Mucosa of rectum (tissue), 2 donors: ENCODE results near the gene OIT3.

Experiments used
- H3K27ac ChIP-seq, 2 donors: one replicate each; pipeline ENCODE4 v1.7.0; 2013; ENCODE audit warnings: inconsistent platforms in 2 of 2, low read depth in 2 of 2, low read length in 2 of 2
- H3K27me3 ChIP-seq, 2 donors: one replicate each; pipeline ENCODE4 v1.7.0; 2013; ENCODE audit warnings: low read length in 2 of 2; ENCODE audit not compliant: control insufficient read depth in 2 of 2, insufficient read depth in 2 of 2
- H3K36me3 ChIP-seq, 2 donors: one replicate each; pipeline ENCODE4 v1.7.0; 2013; ENCODE audit warnings: low read length in 2 of 2; ENCODE audit not compliant: control insufficient read depth in 2 of 2, insufficient read depth in 2 of 2
- H3K4me1 ChIP-seq, 2 donors: one replicate each; pipeline ENCODE4 v1.7.0; 2013; ENCODE audit warnings: low read length in 2 of 2, mild to moderate bottlenecking in 1 of 2; ENCODE audit not compliant: control insufficient read depth in 2 of 2, insufficient read depth in 2 of 2
- H3K4me3 ChIP-seq, 2 donors: one replicate each; pipeline ENCODE4 v1.7.0; 2013; ENCODE audit warnings: low read length in 2 of 2
- H3K9ac ChIP-seq, 2 donors: one replicate each; pipeline ENCODE4 v1.7.0; 2013; ENCODE audit warnings: low read length in 2 of 2, low read depth in 1 of 2, mild to moderate bottlenecking in 1 of 2
- H3K9me3 ChIP-seq, 2 donors: one replicate each; pipeline ENCODE4 v1.7.0; 2013; ENCODE audit warnings: low read length in 2 of 2; ENCODE audit not compliant: control insufficient read depth in 2 of 2
- donor health status: healthy.
- donor health status: Normal muscosa, but diverticular disease.

The OIT3 gene

DNA sequence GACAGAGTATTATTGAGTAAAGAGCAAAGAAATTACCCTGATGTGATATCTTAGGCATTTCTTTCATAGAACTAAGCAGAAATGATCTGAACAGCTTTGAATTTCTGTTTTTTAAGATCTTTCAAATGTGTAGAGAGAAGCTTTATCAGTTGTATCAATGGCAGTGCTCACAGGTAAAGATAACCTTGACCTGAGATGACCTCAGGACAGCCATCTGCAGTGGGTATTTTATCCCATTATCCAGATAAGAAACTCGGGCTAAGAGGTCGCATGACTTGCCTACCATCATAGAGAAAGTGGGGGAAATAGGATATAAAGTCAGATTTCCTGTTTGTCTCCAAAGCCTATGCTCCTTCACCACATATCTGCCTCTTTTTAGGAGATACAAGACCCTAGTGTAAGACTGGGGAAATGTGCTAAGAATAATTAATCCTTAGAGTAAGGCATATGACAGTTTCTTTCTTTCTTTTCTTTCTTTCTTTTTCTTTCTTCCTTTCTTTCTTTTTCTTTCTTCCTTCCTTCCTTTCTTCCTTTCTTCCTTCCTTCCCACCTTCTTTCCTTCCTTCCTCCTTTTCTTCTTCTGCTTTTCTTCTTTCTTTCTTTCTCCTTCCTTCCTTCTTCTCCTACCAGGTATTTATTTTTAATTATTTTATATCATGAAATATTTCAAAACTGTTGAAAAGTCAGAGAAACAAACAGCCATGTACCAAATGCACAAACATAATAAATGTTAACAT, 50.1 kb downstream of the OIT3 start:
- H3K36me3 ChIP-seq, result no peaks in the 10 kb centered on the region
- no peak overlapping the region for H3K4me3 ChIP-seq
- H3K4me1 ChIP-seq, result no peaks in the 10 kb centered on the region
- no peaks in the 10 kb centered on the region for H3K27me3 ChIP-seq
- H3K27ac ChIP-seq, result no peak overlapping the region
- H3K9ac ChIP-seq, result no peak overlapping the region
- no peaks in the 10 kb centered on the region for H3K9me3 ChIP-seq

DNA sequence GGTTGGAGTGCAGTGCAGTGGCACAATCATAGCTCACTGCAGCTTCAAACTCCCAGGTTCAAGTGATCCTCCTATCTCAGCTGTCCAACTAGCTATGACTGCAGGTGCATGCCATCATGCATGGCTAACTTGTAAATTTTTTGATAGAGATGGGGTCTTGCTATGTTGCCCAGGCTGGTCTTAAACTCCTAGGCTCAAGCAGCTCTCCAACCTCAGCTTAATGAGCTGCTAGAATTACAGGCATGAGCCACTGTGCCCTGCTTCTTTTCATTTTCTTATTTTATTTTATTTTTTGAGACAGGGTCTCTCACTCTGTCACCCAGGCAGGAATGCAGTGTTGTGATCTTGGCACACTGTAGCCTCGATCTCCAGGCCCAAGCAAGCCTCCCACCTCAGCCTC, 53.4 kb downstream of the OIT3 start:
- H3K27me3 ChIP-seq, result no peaks in the 10 kb centered on the region

DNA sequence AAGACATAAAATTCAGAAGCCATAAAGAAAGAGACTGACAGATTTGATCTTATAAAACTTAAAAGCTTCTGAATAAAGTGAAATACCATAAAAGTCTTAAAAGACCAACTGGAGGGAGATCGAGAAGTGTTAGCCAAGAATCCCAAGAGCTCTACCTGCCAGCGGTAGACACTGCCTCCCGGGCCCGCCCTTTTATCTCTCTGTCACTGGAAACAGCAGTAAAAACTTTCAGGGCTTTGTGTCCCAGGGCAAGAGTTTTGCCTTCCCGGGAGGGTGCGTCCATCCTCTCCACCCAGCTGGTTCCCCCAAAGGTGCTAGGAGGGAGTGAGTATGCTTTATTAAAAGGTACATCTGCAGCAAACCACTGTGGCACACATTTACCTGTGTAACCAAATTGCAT, 55.2 kb downstream of the OIT3 start:
- Histone ChIP-seq H3K36me3 (no peaks in the 10 kb centered on the region), H3K27me3 (no peaks in the 10 kb centered on the region), H3K9me3 (no peaks in the 10 kb centered on the region), H3K4me1 (peaks cover 0 to 2% of the 10 kb centered on the region in 2 donors), H3K9ac (no peak overlapping the region), H3K4me3 (no peak overlapping the region), H3K27ac (no peak overlapping the region)

More for the DNA sequence above, 53.4 kb downstream of the OIT3 start:
- H3K9me3 ChIP-seq, result no peaks in the 10 kb centered on the region
- no peak overlapping the region for H3K27ac ChIP-seq
- H3K9ac ChIP-seq, result no peak overlapping the region
- no peaks in the 10 kb centered on the region for H3K36me3 ChIP-seq
- H3K4me1 ChIP-seq, result peaks cover 0 to 2% of the 10 kb centered on the region in 2 donors
- no peak overlapping the region for H3K4me3 ChIP-seq

DNA sequence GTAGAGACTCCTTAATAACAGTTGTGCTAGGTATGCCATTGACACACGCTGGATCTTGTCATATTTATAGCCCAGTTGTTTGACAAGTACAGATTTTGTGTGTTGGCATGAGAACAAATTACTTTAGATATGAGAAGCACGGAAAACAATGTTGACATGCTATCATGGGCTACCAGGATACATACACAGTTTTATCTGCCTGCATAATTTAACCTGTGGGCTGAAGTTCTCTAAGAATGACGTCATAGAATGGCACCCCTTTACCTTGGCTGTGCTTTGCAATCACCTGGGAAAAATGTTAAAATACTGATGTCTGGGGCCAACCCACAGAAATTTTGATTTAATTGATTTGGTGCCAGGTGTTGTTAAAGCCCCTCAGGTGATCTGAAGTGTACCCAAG, 58.2 kb downstream of the OIT3 start:
- H3K36me3 ChIP-seq, result no peaks in the 10 kb centered on the region
- no peak overlapping the region for H3K27ac ChIP-seq
- no peak overlapping the region for H3K9ac ChIP-seq
- no peaks in the 10 kb centered on the region for H3K27me3 ChIP-seq
- peaks cover 6 to 8% of the 10 kb centered on the region in 2 donors for H3K4me1 ChIP-seq
- H3K4me3 ChIP-seq, result no peak overlapping the region
- H3K9me3 ChIP-seq, result no peaks in the 10 kb centered on the region

DNA sequence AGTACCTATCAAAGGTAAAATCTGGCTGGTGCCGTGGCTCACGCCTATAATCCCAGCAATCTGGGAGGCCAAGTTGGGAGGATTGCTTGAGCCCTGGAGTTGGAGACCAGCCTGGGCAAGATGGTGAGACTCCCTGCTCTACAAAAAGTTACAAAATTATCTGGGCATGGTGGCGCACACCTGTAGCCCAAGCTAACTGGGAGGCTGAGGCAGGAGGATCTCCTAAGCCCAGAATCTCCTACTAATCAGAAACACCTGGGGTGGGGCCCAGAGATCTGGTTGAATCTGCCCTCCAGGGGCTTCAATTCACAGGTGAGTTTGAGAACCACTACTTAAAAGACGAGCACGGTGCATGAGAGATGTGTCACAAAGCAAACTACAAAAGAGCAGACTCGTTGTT, 58.6 kb downstream of the OIT3 start:
- Histone ChIP-seq H3K27ac (no peak overlapping the region), H3K4me3 (no peak overlapping the region), H3K9me3 (no peaks in the 10 kb centered on the region), H3K4me1 (peaks cover 6 to 8% of the 10 kb centered on the region in 2 donors), H3K27me3 (no peaks in the 10 kb centered on the region), H3K36me3 (no peaks in the 10 kb centered on the region), H3K9ac (no peak overlapping the region)

DNA sequence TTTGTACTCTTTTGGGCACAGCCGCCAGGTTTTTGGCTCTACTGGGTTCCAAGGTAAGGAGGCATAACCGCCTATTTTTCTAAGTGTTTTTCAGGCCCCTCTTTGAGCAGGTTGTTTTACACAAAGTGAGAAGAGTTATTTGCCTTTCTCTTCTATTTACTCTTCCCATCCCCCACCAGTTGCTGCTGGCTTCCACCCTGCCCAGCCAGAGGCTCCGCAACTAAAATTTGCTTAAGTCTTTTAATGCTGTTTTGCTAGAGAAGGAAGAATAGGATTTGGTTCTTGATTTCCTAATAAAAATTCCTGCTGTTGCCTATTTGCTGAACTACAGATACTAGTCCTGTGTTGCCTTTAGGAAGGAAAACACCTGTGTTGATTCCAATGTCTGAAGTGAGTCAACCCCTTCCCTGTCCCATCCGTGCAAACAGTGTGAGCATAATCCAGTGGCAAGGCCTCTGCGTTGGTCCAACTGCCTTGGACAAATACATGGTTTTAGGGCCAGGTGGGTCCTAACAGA, 59.2 kb downstream of the OIT3 start:
- Histone ChIP-seq H3K36me3 (no peaks in the 10 kb centered on the region), H3K4me3 (no peak overlapping the region), H3K9me3 (no peaks in the 10 kb centered on the region), H3K27me3 (no peaks in the 10 kb centered on the region), H3K4me1 (peaks cover 6 to 8% of the 10 kb centered on the region in 2 donors), H3K27ac (no peak overlapping the region), H3K9ac (no peak overlapping the region)

DNA sequence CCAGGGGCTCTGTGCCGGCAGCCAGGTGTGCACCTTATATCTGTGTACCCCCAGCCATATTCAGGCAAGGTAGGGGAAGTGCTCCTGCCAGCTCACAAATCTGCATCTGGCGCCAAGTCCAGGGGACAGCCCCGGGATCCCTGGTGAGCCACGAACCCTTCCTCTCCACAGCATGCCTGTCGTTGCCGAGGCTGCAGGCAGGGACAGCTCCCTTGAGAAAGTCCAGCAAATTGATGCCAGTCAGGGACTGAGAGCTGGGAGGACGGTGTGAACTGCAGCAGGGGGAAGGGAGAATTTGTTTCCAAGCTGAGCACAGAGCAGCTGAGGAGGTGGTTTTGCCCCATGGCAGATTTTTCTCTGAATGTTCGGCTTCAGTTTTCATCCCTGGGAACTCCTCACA, 60.1 kb downstream of the OIT3 start:
- Histone ChIP-seq H3K9ac (no peak overlapping the region), H3K4me3 (peak overlapping the region; percentile 23 to 41), H3K27ac (no peak overlapping the region), H3K9me3 (no peaks in the 10 kb centered on the region), H3K27me3 (no peaks in the 10 kb centered on the region), H3K4me1 (peaks cover 6 to 8% of the 10 kb centered on the region in 2 donors), H3K36me3 (no peaks in the 10 kb centered on the region)

DNA sequence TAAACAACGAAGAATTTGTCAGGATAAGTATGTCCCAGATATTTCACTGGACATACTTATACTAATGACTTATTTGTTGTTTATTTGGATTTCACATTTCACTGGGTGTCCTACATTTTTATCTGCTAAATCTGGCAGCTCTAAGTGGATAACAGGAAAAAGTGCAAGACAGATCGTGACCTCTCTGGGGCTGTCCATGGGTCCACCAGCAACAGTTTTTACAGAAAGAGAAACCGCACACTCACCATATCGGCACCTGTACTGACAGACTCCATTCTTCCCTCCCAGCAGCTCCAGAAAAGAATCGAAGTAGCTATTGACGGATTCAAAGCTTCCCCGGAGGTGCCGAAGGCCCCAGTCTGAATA, 60.7 kb downstream of the OIT3 start:
- H3K27me3 ChIP-seq, result no peaks in the 10 kb centered on the region
- peaks cover 6% of the 10 kb centered on the region in 2 donors for H3K4me1 ChIP-seq
- H3K36me3 ChIP-seq, result no peaks in the 10 kb centered on the region
- no peak overlapping the region for H3K9ac ChIP-seq
- peak overlapping the region; percentile 23 to 50 for H3K4me3 ChIP-seq
- H3K9me3 ChIP-seq, result no peaks in the 10 kb centered on the region
- H3K27ac ChIP-seq, result peak overlapping the region in 1 of 2 donors; percentile 37

DNA sequence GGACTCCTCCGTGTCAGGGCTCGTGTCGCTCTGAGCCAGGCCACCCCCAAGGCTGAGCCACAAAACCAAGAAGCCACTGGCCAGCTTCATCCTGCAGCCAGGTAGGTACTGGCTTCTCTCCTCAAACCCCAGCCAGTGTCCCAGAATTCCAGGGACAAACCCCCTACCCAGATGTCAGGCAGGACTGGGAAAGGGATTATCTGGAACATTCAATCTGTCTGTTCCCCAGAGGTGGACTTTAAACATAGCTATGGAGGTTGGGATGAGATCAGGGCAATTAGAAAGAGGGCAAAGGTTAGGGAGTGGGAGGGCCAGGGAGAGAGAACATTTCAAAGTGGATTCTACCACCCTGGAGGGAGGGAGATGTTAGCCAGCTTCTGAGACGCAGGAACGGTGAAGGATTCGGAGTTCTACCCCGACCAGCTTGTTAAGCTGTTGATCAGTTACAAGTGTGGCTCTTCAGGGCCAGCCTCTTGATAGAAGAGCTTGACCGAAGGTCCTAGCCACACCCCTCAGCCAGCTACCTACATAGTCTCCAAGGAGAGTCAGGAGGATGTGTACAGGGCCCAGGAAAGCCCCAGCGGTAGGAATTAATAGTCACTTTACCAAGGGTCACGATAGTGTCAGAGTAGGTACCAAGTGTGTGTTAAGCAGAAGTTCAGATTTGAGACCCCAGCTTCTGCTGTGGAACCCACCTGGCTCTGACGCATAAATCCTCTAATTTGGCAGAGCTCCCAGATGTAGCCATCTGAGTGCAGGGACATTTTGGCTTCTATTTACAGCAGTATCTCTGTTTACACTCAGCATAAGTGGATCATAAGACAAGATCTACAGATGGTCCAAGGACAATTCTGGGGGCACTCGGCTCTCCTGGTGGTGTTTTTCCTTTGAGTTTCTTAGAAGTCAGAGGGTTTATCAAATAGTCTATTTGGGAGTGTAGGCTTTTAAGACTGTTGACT, 61.3 kb downstream of the OIT3 start, which contains the start of gene PLA2G12B:
PLA2G12B (minus strand) TSS at position 211 of the 959 bp plus-strand sequence; CDS start at position 90, 121 bp downstream.
- no peak within 1 kb of the TSS for H3K9ac ChIP-seq
- no peaks in the 10 kb centered on the region for H3K9me3 ChIP-seq

DNA sequence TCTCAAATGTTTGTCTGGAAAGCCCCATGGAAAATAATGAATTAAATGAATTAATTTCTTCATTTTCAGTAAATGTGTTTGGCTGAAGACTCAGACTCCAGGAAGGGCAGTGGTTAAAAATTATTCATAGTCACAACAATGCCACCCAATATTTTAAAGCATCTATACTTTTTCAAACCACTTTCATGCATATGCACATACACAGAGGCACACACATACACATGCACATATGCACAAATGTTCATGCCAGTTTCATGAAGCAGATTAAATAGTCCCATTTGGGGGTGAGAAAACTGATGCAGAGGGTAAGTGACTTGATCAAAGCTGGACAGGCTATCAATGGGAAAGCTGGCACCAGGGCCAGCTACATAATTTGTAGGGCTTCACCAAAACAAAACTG, 62.5 kb downstream of the OIT3 start:
- Histone ChIP-seq H3K9me3 (no peaks in the 10 kb centered on the region), H3K36me3 (no peaks in the 10 kb centered on the region), H3K9ac (no peak overlapping the region), H3K27ac (no peak overlapping the region), H3K27me3 (no peaks in the 10 kb centered on the region), H3K4me1 (peaks cover 6% of the 10 kb centered on the region in 2 donors), H3K4me3 (no peak overlapping the region)

More for the DNA sequence above, 61.3 kb downstream of the OIT3 start, which contains the start of gene PLA2G12B:
- Histone ChIP-seq H3K4me3 (peak within 1 kb of the TSS; percentile 23 to 50), H3K27me3 (no peaks in the 10 kb centered on the region), H3K27ac (peak within 1 kb of the TSS; percentile 37 to 38), H3K36me3 (no peaks in the 10 kb centered on the region), H3K4me1 (peaks cover 6% of the 10 kb centered on the region in 2 donors)
